H1 (cell line): ENCODE results near the gene OXTR. TPM values are rescaled to one million over a fixed set of nuclear protein-coding genes. Genes with fewer than 3 reads are reported as not detected.

Experiments
- ASH2L ChIP-seq: fragments of 200-600, 300-600 bp; sonication (generic); IDR thresholded peaks from one replicate; pipeline ENCODE4 v1.7.1; 2017; ENCODE audit warnings: low read length
- BRCA1 ChIP-seq: IDR thresholded peaks from 2 replicates; pipeline ENCODE4 v1.6.1; 2012; ENCODE audit warnings: low read depth, low read length, improper control_type of control experiment
- FOSL1 ChIP-seq: IDR thresholded peaks from 2 replicates; pipeline ENCODE4 v1.6.1; 2011; ENCODE audit warnings: mild to moderate bottlenecking, low read depth, low read length, moderate library complexity; ENCODE audit not compliant: insufficient read depth
- KDM5A ChIP-seq: fragments of 200-600 bp; IDR thresholded peaks from 2 replicates; pipeline ENCODE4 v1.7.1; 2012; ENCODE audit warnings: mild to moderate bottlenecking, low read length, inconsistent platforms, mixed read lengths
- RXRA ChIP-seq: IDR thresholded peaks from 2 replicates; pipeline ENCODE4 v1.6.1; 2011; ENCODE audit warnings: low read depth, mild to moderate bottlenecking, low read length, moderate library complexity; ENCODE audit not compliant: insufficient read depth
- SIN3A ChIP-seq, 2 experiments: IDR thresholded peaks in 1 of 2; conservative IDR thresholded peaks in 1 of 2; 2 replicates each; pipeline ENCODE4 v1.6.1; 2011 to 2012; ENCODE audit warnings: low read length in 2 of 2, improper control_type of control experiment in 1 of 2, low read depth in 1 of 2, mild to moderate bottlenecking in 1 of 2
- SIRT6 ChIP-seq: IDR thresholded peaks from one replicate; pipeline ENCODE4 v1.7.1; 2012; ENCODE audit warnings: low read length, inconsistent platforms
- TBP ChIP-seq: IDR thresholded peaks from 2 replicates; pipeline ENCODE4 v1.6.1; 2011; ENCODE audit warnings: low read depth, low read length, improper control_type of control experiment
- polyA plus RNA-seq, 7 experiments: library from polyadenylated mRNA; depleted of rRNA in 3 of 7; stranded (reverse) in 5 of 7; unstranded in 2 of 7; fragments of >200 nt in 5 of 7; fragments of 200-250 nt in 2 of 7; gene quantifications; 1 replicate in 5 of 7; 2 replicates in 1 of 7; 4 replicates in 1 of 7; pipeline versions ENCODE4 v1.2.1 to v1.2.3, GENCODE V29; 2011 to 2013; ENCODE audit warnings: missing spikeins in 2 of 7, mixed read lengths in 2 of 7
- total RNA-seq: library from RNA; stranded (reverse); fragmentation: NEBNext Ultra II Directional; extraction: Animal tissue kit (Norgen Biotek cat#: 25700); gene quantifications from 2 replicates; pipeline ENCODE4 v1.2.1, GENCODE V29; 2021
- TF ChIP-seq, protein P1 (sequence below): IDR thresholded peaks from 2 replicates; pipeline ENCODE4 v1.6.1; 2012; ENCODE audit warnings: low read length, inconsistent platforms

The OXTR gene
- total and polyA plus RNA-seq, 2 of the 8 experiments (the other 6 are each of a cell fraction or from before 2014, with no cell fraction given): 0.77 to 2.3 TPM

DNA sequence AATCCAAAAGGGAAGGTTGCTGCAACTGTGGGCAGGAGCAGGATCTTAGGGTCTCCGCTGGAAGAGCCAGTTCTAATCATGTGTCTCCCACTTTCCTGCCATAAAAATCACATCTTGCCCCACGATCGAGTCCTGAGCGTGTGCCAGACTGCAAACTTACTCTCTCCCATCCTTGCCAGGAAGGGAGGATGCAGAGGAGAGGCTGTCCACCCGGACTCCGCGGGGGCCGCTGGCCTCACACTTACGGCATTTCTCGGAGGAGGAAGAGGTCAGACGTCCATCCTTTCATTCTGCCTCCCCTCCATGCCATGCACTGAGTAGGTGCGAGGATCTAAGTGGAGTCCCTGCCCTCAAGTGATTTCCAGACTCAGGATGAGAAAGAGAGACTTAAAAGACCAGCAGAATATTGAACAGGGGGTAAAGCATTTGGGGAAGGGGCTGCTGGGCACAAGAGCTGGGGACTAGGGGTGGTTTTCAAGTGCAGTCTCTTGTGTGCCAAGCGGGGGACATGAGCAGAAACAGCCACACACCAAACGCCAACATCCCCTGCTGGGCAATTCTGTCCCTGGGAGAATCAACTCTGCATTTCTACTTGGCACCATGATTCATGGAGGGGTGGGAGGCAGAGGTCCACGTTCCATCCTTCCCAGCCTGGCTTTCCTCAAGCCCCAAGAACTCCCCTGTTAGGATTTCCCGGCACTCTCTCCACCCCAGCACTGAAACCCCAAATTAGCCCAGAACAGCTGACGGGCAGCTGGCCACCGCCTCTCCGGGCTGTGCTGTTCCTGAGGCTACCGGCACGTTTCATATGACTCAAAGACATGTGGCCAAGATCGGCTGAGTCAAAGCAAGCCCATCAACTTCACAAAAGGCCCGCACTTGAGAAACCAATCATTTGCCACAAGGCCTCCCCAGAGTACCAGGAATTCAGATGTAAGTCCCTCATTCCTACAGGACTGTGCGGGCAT is 11.6 kb downstream of the OXTR start (continued):
- TF ChIP-seq, protein P1, sequence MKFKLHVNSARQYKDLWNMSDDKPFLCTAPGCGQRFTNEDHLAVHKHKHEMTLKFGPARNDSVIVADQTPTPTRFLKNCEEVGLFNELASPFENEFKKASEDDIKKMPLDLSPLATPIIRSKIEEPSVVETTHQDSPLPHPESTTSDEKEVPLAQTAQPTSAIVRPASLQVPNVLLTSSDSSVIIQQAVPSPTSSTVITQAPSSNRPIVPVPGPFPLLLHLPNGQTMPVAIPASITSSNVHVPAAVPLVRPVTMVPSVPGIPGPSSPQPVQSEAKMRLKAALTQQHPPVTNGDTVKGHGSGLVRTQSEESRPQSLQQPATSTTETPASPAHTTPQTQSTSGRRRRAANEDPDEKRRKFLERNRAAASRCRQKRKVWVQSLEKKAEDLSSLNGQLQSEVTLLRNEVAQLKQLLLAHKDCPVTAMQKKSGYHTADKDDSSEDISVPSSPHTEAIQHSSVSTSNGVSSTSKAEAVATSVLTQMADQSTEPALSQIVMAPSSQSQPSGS: no peak
- TF ChIP-seq ASH2L (no peak), BRCA1 (no peak), RXRA (no peak), TBP (no peak), SIRT6 (no peak), FOSL1 (no peak), SIN3A (conservative IDR thresholded peaks at IDR 0.05 in 1 of 2, IDR thresholded peaks at IDR 0.05 in 1 of 2; ENCODE audit: low read depth in 1 of 2, low read length in 2 of 2) (no peak), KDM5A (no peak)
